GM12892 (cell line): ENCODE data around the gene TRNT1.

Experiments used
- POLR2A ChIP-seq: IDR thresholded peaks from 2 replicates; pipeline ENCODE4 v1.6.1; 2011; ENCODE audit warnings: low read depth, low read length, control low read depth
- POLR2AphosphoS5 ChIP-seq: IDR thresholded peaks from 2 replicates; pipeline ENCODE4 v1.6.1; 2011; ENCODE audit warnings: low read depth, low read length, control low read depth
- TAF1 ChIP-seq: IDR thresholded peaks from 2 replicates; pipeline ENCODE4 v1.6.1; 2011; ENCODE audit warnings: low read depth, mild to moderate bottlenecking, control low read depth, low read length, borderline replicate concordance

GRCh38 chr3:3109407-3110298, 17.1 kb upstream of the TRNT1 start:
- TF ChIP-seq POLR2AphosphoS5 (no peak), POLR2A (no peak), TAF1 (no peak)
